ENCODE results near the gene ANKRD65.
"Not testable (repeated sequence)": the region's sequence is repeated elsewhere in the genome, so short reads cannot be mapped to it uniquely, and the experiment has no call there.

- TF ChIP-seq POLR2A (IDR thresholded peaks at IDR 0.05) = not testable (repeated sequence)
- TF ChIP-seq, protein P1, sequence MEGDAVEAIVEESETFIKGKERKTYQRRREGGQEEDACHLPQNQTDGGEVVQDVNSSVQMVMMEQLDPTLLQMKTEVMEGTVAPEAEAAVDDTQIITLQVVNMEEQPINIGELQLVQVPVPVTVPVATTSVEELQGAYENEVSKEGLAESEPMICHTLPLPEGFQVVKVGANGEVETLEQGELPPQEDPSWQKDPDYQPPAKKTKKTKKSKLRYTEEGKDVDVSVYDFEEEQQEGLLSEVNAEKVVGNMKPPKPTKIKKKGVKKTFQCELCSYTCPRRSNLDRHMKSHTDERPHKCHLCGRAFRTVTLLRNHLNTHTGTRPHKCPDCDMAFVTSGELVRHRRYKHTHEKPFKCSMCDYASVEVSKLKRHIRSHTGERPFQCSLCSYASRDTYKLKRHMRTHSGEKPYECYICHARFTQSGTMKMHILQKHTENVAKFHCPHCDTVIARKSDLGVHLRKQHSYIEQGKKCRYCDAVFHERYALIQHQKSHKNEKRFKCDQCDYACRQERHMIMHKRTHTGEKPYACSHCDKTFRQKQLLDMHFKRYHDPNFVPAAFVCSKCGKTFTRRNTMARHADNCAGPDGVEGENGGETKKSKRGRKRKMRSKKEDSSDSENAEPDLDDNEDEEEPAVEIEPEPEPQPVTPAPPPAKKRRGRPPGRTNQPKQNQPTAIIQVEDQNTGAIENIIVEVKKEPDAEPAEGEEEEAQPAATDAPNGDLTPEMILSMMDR (IDR thresholded peaks at IDR 0.05) = not testable (repeated sequence)
These were observed 34.9 kb upstream of the ANKRD65 start for GRCh38 chr1:1455934-1456333.
